T-cell (primary cell): ENCODE measurements around the gene TMEM79. TPM values are rescaled to one million over a fixed set of nuclear protein-coding genes. Genes with fewer than 3 reads are reported as not detected.
A peak's percentile ranks its signal among the peaks of the same experiment; 100 is the strongest.

Experiments
- ATAC-seq, 4 experiments: fragments of 200-7000 bp in 3 of 4; fragments of 150-1000 bp in 1 of 4; cut with Tn5 transposase; replicated peaks in 1 of 4; 1 replicate in 3 of 4; 2 replicates in 1 of 4; pipeline ENCODE4 v1.10.0; 2021; ENCODE audit warnings: moderate library complexity in 3 of 4, mild to moderate bottlenecking in 2 of 4, moderate number of reproducible peaks in 1 of 4
- CTCF ChIA-PET, 2 donors: fragments of 300-600 bp; sonication (Branson Sonifier 250); formaldehyde crosslinking; loops; one replicate each; lab custom pipeline; 2022; ENCODE audit warnings: antibody characterized with exemption in 2 of 2; lab: Charles Lee
- POLR2A ChIA-PET, 2 donors: fragments of 300-600 bp; sonication (Branson Sonifier 250); formaldehyde crosslinking; loops; one replicate each; lab custom pipeline; 2022; ENCODE audit warnings: antibody characterized with exemption in 2 of 2; lab: Charles Lee
- DNase-seq, 35 experiments: peaks; one replicate each; pipeline versions ENCODE4 v3.0.0 to v3.0.0-alpha.2; 2013 to 2023
- H3K27ac ChIP-seq: one replicate; pipeline ENCODE4 v1.5.1; 2013; ENCODE audit warnings: low read length
- H3K27me3 ChIP-seq, 2 experiments: replicated peaks in 1 of 2; 1 replicate in 1 of 2; 2 replicates in 1 of 2; pipeline versions ENCODE4 v1.6.1 to v1.7.0; 2013; ENCODE audit warnings: low read length in 1 of 2, mixed read lengths in 1 of 2; ENCODE audit not compliant: control insufficient read depth in 2 of 2, insufficient read depth in 2 of 2; ENCODE audit errors: extremely low read depth in 1 of 2
- H3K36me3 ChIP-seq, 2 donors: 1 replicate in 1 of 2; 2 replicates in 1 of 2; pipeline versions ENCODE4 v1.6.1 to v1.7.0; 2013; ENCODE audit warnings: low read length in 1 of 2; ENCODE audit not compliant: control insufficient read depth in 2 of 2, insufficient read depth in 1 of 2; ENCODE audit errors: extremely low read depth in 1 of 2
- H3K4me1 ChIP-seq, 2 experiments: 1 replicate in 1 of 2; 2 replicates in 1 of 2; pipeline versions ENCODE4 v1.6.1 to v1.7.0; 2013; ENCODE audit warnings: low read length in 2 of 2, mixed read lengths in 1 of 2; ENCODE audit not compliant: insufficient read depth in 2 of 2, control insufficient read depth in 1 of 2; ENCODE audit errors: extremely low read depth in 1 of 2
- H3K4me3 ChIP-seq, 2 donors: 1 replicate in 1 of 2; 2 replicates in 1 of 2; pipeline versions ENCODE4 v1.5.1 to v1.7.0; 2013; ENCODE audit warnings: mild to moderate bottlenecking in 2 of 2, low read length in 1 of 2, moderate library complexity in 1 of 2; ENCODE audit not compliant: control insufficient read depth in 1 of 2; ENCODE audit errors: extremely low read depth in 1 of 2
- H3K9me3 ChIP-seq: 2 replicates; pipeline ENCODE4 v1.7.0; 2013
- H3K27ac Mint-ChIP-seq, 2 donors: one replicate each; pipeline ENCODE4 v1.8.0; 2020 to 2021; ENCODE audit warnings: mild to moderate bottlenecking in 2 of 2, mixed read lengths in 2 of 2
- H3K27me3 Mint-ChIP-seq, 2 donors: one replicate each; pipeline ENCODE4 v1.8.0; 2021 to 2022; ENCODE audit warnings: mixed read lengths in 2 of 2
- H3K36me3 Mint-ChIP-seq: one replicate; pipeline ENCODE4 v1.8.0; 2021; ENCODE audit warnings: mixed read lengths
- H3K4me1 Mint-ChIP-seq, 3 donors: one replicate each; pipeline ENCODE4 v1.8.0; 2020 to 2022; ENCODE audit warnings: mixed read lengths in 3 of 3, mild to moderate bottlenecking in 1 of 3
- H3K4me3 Mint-ChIP-seq, 3 donors: one replicate each; pipeline ENCODE4 v1.8.0; 2020 to 2022; ENCODE audit warnings: mild to moderate bottlenecking in 3 of 3, mixed read lengths in 3 of 3, moderate library complexity in 3 of 3
- H3K9me3 Mint-ChIP-seq, 3 donors: one replicate each; pipeline ENCODE4 v1.8.0; 2020 to 2022; ENCODE audit warnings: mixed read lengths in 3 of 3
- WGBS: methylation state at CpG from one replicate; pipeline ENCODE4 v1.1.5; 2013; ENCODE audit warnings: missing lambda C conversion rate; ENCODE audit not compliant: insufficient coverage; 5-methylcytosine and 5-hydroxymethylcytosine counted together
- total RNA-seq, 35 experiments: library from RNA in 6 of 35; stranded (reverse) in 6 of 35; fragments of 120-200 nt in 1 of 35; gene quantifications; one replicate each; pipeline versions ENCODE4 v1.2.1 to v1.2.4 and lab custom pipeline; 2013 to 2026

The TMEM79 gene
- total RNA-seq, 5 donors from 2014 or later (not counting 1 experiment from before 2014, with no cell fraction given): 4.9 to 17.6 (median 17.3) TPM

DNA sequence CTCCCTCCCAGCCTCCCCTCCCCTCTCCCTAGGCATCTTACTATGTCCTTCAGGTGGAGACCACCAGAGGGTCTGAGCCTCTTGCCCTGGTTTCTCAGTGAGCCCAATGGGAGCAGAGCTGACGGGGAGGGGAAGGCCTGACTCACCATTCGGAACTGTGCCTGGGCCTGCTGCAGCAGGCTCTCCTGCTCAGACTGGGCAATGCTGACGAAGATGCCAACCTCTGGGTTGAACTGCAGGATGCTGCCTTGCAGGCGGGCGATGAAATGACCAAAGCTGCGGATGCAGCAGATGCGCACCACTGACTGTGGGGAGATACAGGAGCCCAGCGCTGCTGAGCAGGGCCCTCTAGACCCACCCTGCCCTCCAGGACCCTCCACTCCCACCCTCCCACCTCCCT lies 25.3 kb upstream of the TMEM79 start:
- no peak overlapping the region for H3K27ac Mint-ChIP-seq
- H3K4me3 Mint-ChIP-seq: no peak overlapping the region
- POLR2A ChIA-PET: interaction anchor here in 1 of 2 donors (0.7 kb wide), 2 partner anchors 17 to 39 kb away, joined by 3 to 8 read pairs; no protein-coding TSS in a partner anchor

DNA sequence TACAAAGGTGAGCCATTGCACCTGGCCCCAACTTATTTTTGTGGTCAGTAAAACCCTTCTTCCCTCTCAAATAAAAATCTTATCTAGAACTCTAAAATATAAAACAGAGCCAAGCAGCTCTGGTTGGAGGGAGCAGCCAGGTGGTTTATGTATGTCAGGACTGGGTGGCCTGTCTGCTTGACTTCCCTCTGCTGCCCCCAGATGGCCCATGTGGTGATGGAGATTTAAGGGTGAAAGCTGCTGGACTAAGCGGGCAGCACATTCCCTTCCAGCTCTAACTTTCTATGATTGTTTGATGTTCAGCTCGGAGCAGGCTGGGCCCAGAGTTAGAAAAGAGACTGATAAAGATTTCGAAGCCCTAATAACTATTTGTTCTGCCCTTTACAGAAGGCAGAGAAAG lies 24.3 kb upstream of the TMEM79 start:
- POLR2A ChIA-PET: no interaction called here

More for the DNA sequence above, 25.3 kb upstream of the TMEM79 start:
- WGBS: 96% methylated on average over 8 of the region's 8 CpGs
- Mint-ChIP-seq H3K27me3 (no peaks in the 10 kb centered on the region), H3K9me3 (no peaks in the 10 kb centered on the region), H3K36me3 (peaks cover 57% of the 10 kb centered on the region), H3K4me1 (peaks cover 2 to 7% (median 6%) of the 10 kb centered on the region in 3 donors)
- Histone ChIP-seq H3K9me3 (no peaks in the 10 kb centered on the region), H3K27ac (no peak overlapping the region), H3K4me1 (no peaks in the 10 kb centered on the region), H3K36me3 (peaks cover 29 to 79% of the 10 kb centered on the region in 2 donors), H3K27me3 (no peaks in the 10 kb centered on the region), H3K4me3 (no peak overlapping the region)
- CTCF ChIA-PET: no interaction called here
- DNase-seq (no peak), ATAC-seq (no peak)

GRCh38 chr1:156260896-156261295 lies 23.2 kb upstream of the TMEM79 start:
- no peaks in the 10 kb centered on the region for H3K9me3 ChIP-seq
- POLR2A ChIA-PET: no interaction called here
- no peak for ATAC-seq

More for the DNA sequence above, 24.3 kb upstream of the TMEM79 start:
- DNase-seq: no peak
- no peaks in the 10 kb centered on the region for H3K9me3 Mint-ChIP-seq
- CTCF ChIA-PET: no interaction called here
- WGBS: no CpG with 5 or more reads among the region's 3 CpGs
- H3K9me3 ChIP-seq: no peaks in the 10 kb centered on the region
- peaks cover 2 to 8% (median 7%) of the 10 kb centered on the region in 3 donors for H3K4me1 Mint-ChIP-seq
- H3K4me3 Mint-ChIP-seq: no peak overlapping the region
- no peak overlapping the region for H3K4me3 ChIP-seq
- peaks cover 29 to 81% of the 10 kb centered on the region in 2 donors for H3K36me3 ChIP-seq
- ATAC-seq: no peak
- H3K27ac ChIP-seq: no peak overlapping the region
- no peaks in the 10 kb centered on the region for H3K27me3 Mint-ChIP-seq
- H3K4me1 ChIP-seq: no peaks in the 10 kb centered on the region
- peaks cover 60% of the 10 kb centered on the region for H3K36me3 Mint-ChIP-seq
- H3K27ac Mint-ChIP-seq: no peak overlapping the region
- no peaks in the 10 kb centered on the region for H3K27me3 ChIP-seq

DNA sequence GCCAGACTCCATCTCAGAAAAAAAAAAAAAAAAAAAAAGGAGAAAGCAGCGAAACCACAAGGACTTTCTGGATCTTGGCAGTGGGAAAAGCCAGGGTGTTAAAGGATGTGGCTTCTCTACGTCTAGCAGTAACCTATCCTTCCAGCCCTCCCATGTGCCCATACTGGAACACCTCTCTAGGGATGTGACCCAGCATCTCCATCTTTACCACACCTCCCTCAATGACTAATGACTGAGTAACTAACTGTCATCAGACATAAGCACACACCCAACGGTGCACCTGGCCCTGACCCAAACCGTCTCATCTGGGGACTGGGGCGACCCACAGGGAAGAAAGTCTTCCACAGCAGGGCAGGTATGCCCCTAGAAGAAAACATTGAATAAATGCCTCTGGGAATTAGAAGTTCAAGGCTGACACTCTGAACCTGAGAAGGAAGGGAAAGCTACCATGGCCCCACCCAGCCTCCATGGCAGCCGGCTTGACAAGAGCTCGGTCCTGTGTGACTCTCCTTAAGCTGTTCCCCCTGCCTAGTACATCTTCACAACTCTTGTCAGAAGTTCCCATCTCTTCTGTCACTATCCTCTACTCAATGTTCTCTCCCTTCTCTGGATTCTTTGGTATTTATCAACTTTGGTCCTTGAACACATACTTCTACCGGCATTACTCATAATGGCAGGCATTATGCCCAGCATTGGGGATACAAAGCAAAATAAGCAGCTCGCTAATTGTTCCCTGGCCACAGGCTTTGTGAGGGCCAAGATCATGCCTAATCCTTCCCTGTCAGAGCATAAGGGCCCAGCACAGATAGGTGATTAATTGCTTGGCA lies 21.5 kb upstream of the TMEM79 start:
- Histone ChIP-seq H3K4me3 (no peak overlapping the region), H3K9me3 (no peaks in the 10 kb centered on the region), H3K4me1 (no peaks in the 10 kb centered on the region), H3K27ac (no peak overlapping the region), H3K27me3 (no peaks in the 10 kb centered on the region), H3K36me3 (peaks cover 37 to 89% of the 10 kb centered on the region in 2 donors)
- no peak overlapping the region for H3K4me3 Mint-ChIP-seq
- peaks cover 0 to 8% (median 7%) of the 10 kb centered on the region in 3 donors for H3K4me1 Mint-ChIP-seq
- POLR2A ChIA-PET: interaction anchor here in 1 of 2 donors (0.7 kb wide), 1 partner anchor 1405 kb away, joined by 6 read pairs; no protein-coding TSS in a partner anchor
- DNase-seq (no peak), ATAC-seq (no peak)
- CTCF ChIA-PET: no interaction called here
- 98% methylated on average over 6 of the region's 9 CpGs for WGBS
- no peaks in the 10 kb centered on the region for H3K27me3 Mint-ChIP-seq
- H3K9me3 Mint-ChIP-seq: no peaks in the 10 kb centered on the region
- peaks cover 73% of the 10 kb centered on the region for H3K36me3 Mint-ChIP-seq
- H3K27ac Mint-ChIP-seq: no peak overlapping the region

More at GRCh38 chr1:156260896-156261295, 23.2 kb upstream of the TMEM79 start:
- DNase-seq: no peak
- Mint-ChIP-seq H3K27ac (peak overlapping the region in 1 of 2 donors; percentile 31), H3K36me3 (peaks cover 67% of the 10 kb centered on the region), H3K4me1 (peaks cover 2 to 8% (median 7%) of the 10 kb centered on the region in 3 donors), H3K27me3 (no peaks in the 10 kb centered on the region), H3K9me3 (no peaks in the 10 kb centered on the region), H3K4me3 (no peak overlapping the region)
- Histone ChIP-seq H3K27me3 (no peaks in the 10 kb centered on the region), H3K27ac (no peak overlapping the region), H3K36me3 (peaks cover 29 to 86% of the 10 kb centered on the region in 2 donors), H3K4me3 (no peak overlapping the region), H3K4me1 (no peaks in the 10 kb centered on the region)
- CTCF ChIA-PET: no interaction called here
- 100% methylated on average over 1 of the region's 2 CpGs for WGBS

DNA sequence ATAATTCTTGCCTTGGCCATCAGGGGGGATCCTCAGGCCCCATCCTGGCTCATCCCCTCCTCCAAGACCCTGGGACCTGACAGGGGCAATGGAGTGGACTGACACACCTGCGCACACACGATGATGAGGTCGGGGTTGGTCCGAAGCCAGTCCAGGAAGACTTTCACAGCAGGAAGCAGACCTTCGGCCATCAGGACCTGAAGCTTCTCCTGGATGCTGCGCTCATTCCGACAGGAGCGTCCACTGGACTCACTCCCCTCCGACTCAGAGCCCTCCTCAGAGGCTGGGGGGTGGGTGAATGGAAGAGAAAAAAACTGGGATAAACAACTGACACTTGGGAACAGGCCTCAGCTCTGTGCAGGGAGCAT lies 20.9 kb upstream of the TMEM79 start:
- Mint-ChIP-seq H3K4me3 (no peak overlapping the region), H3K9me3 (no peaks in the 10 kb centered on the region), H3K27me3 (no peaks in the 10 kb centered on the region), H3K36me3 (peaks cover 71% of the 10 kb centered on the region), H3K4me1 (peaks cover 0 to 7% (median 3%) of the 10 kb centered on the region in 3 donors), H3K27ac (no peak overlapping the region)
- CTCF ChIA-PET: interaction anchor here in 1 of 2 donors (0.5 kb wide), 1 partner anchor 121 kb away, joined by 6 read pairs; no protein-coding TSS in a partner anchor
- no peak overlapping the region for H3K27ac ChIP-seq
- ATAC-seq (no peak), DNase-seq (no peak)
- H3K36me3 ChIP-seq: peaks cover 36 to 89% of the 10 kb centered on the region in 2 donors
- POLR2A ChIA-PET: no interaction called here
- no peaks in the 10 kb centered on the region for H3K9me3 ChIP-seq
- H3K4me1 ChIP-seq: no peaks in the 10 kb centered on the region
- WGBS: 96% methylated on average over 9 of the region's 9 CpGs
- no peaks in the 10 kb centered on the region for H3K27me3 ChIP-seq
- no peak overlapping the region for H3K4me3 ChIP-seq

DNA sequence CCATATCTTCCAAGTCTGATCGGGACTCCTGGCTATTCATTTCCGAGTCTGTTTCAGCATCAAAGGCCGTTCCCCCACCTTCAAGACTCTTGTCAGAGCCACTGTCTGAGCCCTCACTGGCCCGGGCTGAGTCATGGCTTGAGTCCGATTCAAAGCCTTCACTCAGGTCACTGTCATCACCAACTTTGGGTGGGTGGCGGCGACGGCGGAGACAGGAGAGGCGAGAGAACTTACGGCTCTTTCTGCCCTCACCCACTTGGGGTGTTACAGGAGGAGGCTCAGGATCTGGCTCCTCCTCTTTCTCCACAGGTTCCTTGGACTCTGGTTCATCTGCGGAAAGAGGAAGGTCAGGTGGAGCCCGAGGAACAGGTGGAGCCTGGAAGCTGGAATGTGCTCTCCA lies 18.1 kb upstream of the TMEM79 start:
- no peak for DNase-seq
- ChIA-PET CTCF (no interaction called here), POLR2A (no interaction called here)
- ATAC-seq: no peak
- no peaks in the 10 kb centered on the region for H3K9me3 Mint-ChIP-seq
- peaks cover 21 to 81% of the 10 kb centered on the region in 2 donors for H3K36me3 ChIP-seq
- peaks cover 65% of the 10 kb centered on the region for H3K36me3 Mint-ChIP-seq
- peaks cover 0 to 3% (median 0%) of the 10 kb centered on the region in 3 donors for H3K4me1 Mint-ChIP-seq
- H3K27ac Mint-ChIP-seq: no peak overlapping the region
- H3K9me3 ChIP-seq: no peaks in the 10 kb centered on the region
- no peaks in the 10 kb centered on the region for H3K27me3 ChIP-seq
- H3K4me1 ChIP-seq: no peaks in the 10 kb centered on the region
- H3K27ac ChIP-seq: no peak overlapping the region
- H3K27me3 Mint-ChIP-seq: no peaks in the 10 kb centered on the region
- no peak overlapping the region for H3K4me3 Mint-ChIP-seq
- H3K4me3 ChIP-seq: no peak overlapping the region
- 88% methylated on average over 5 of the region's 13 CpGs for WGBS
